Activated CD8-positive, alpha-beta T cell treated with anti-CD3 and anti-CD28 coated beads, Interleukin-2, amount 10 ng/mL, durations not matched to agents 7 days and 5 days (primary cell): Measurements from ENCODE around the gene CARD9. TPM values are rescaled to one million over a fixed set of nuclear protein-coding genes. Genes with fewer than 3 reads are reported as not detected.
"Not testable (repeated sequence)": the region's sequence is repeated elsewhere in the genome, so short reads cannot be mapped to it uniquely, and the experiment has no call there.

Experiments
- ATAC-seq: fragments of 150-1000 bp; cut with Tn5 transposase; one replicate; pipeline ENCODE4 v1.10.0; 2021; ENCODE audit warnings: moderate library complexity
- CTCF ChIA-PET: fragments of 350-600 bp; sonication (Branson Sonifier 250); formaldehyde crosslinking; loops from one replicate; lab custom pipeline; 2021; ENCODE audit warnings: antibody characterized with exemption; lab: Charles Lee
- POLR2A ChIA-PET: fragments of 350-600 bp; sonication (Branson Sonifier 250); formaldehyde crosslinking; loops from one replicate; lab custom pipeline; 2021; ENCODE audit warnings: antibody characterized with exemption; lab: Charles Lee
- DNase-seq: peaks from one replicate; pipeline ENCODE4 v3.0.0-alpha.2; 2020
- H3K27ac Mint-ChIP-seq: one replicate; pipeline ENCODE4 v1.8.0; 2021; ENCODE audit warnings: mild to moderate bottlenecking, mixed read lengths
- H3K27me3 Mint-ChIP-seq: one replicate; pipeline ENCODE4 v1.8.0; 2021; ENCODE audit warnings: low read depth, mixed read lengths
- H3K36me3 Mint-ChIP-seq: one replicate; pipeline ENCODE4 v1.8.0; 2021; ENCODE audit warnings: low read depth, mixed read lengths
- H3K4me1 Mint-ChIP-seq: one replicate; pipeline ENCODE4 v1.8.0; 2021; ENCODE audit warnings: low read depth, mixed read lengths
- H3K4me3 Mint-ChIP-seq: one replicate; pipeline ENCODE4 v1.8.0; 2021; ENCODE audit warnings: mild to moderate bottlenecking, mixed read lengths
- H3K9me3 Mint-ChIP-seq: one replicate; pipeline ENCODE4 v1.8.0; 2022; ENCODE audit warnings: mixed read lengths; ENCODE audit not compliant: insufficient read depth
- total RNA-seq, 2 experiments: library from RNA; stranded (reverse); gene quantifications; one replicate each; pipeline ENCODE4 v1.2.3, GENCODE V29; 2021

CARD9 gene
- total RNA-seq, 2 experiments from 2014 or later: 1.3 to 1.4 TPM

GRCh38 chr9:136409557-136410455 is 36.3 kb upstream of the CARD9 start:
- peak overlapping the region; percentile 94 for H3K27ac Mint-ChIP-seq
- peaks cover 65% of the 10 kb centered on the region for H3K4me1 Mint-ChIP-seq
- DNase-seq: peak; percentile 50
- H3K4me3 Mint-ChIP-seq: peak overlapping the region; percentile 90
- CTCF ChIA-PET: interaction anchor here (0.6 to 1.8 kb wide), 6 partner anchors 9 to 432 kb away, joined by 3 to 14 read pairs (median 3); partner anchors contain the start of genes AJM1 and DNLZ
- POLR2A ChIA-PET: interaction anchor here (0.6 to 2.9 kb wide), 5 partner anchors 9 to 46 kb away, joined by 3 to 13 read pairs (median 4); partner anchors contain the start of genes DNLZ and SNAPC4
- H3K36me3 Mint-ChIP-seq: peaks cover 56% of the 10 kb centered on the region
- no peaks in the 10 kb centered on the region for H3K27me3 Mint-ChIP-seq
- ATAC-seq: peak; percentile 34
- H3K9me3 Mint-ChIP-seq: no peaks in the 10 kb centered on the region

- DNase-seq: no peak
- no peak for ATAC-seq
- CTCF ChIA-PET: interaction anchor here (1.2 kb wide), 1 partner anchor 45 kb away, joined by 3 read pairs; the partner anchor contains the start of gene DNLZ
- Mint-ChIP-seq H3K27ac (no peak overlapping the region), H3K27me3 (no peaks in the 10 kb centered on the region), H3K9me3 (no peaks in the 10 kb centered on the region), H3K4me1 (peaks cover 75% of the 10 kb centered on the region), H3K36me3 (peaks cover 57% of the 10 kb centered on the region), H3K4me3 (no peak overlapping the region)
- POLR2A ChIA-PET: no interaction called here
These were observed 34.4 kb upstream of the CARD9 start for GRCh38 chr9:136407911-136408310.

- DNase-seq, H3K27me3 Mint-ChIP-seq, H3K27ac Mint-ChIP-seq, CTCF ChIA-PET, H3K4me3 Mint-ChIP-seq, H3K9me3 Mint-ChIP-seq, POLR2A ChIA-PET, ATAC-seq: not testable (repeated sequence)
- peaks cover 78% of the 10 kb centered on the region for H3K4me1 Mint-ChIP-seq
- H3K36me3 Mint-ChIP-seq: peaks cover 58% of the 10 kb centered on the region
These were observed 33.6 kb upstream of the CARD9 start for GRCh38 chr9:136407061-136407460.

GRCh38 chr9:136405904-136406303 is 32.4 kb upstream of the CARD9 start:
- H3K27ac Mint-ChIP-seq, H3K4me3 Mint-ChIP-seq, POLR2A ChIA-PET, H3K27me3 Mint-ChIP-seq, H3K9me3 Mint-ChIP-seq, CTCF ChIA-PET, DNase-seq, ATAC-seq: not testable (repeated sequence)
- Mint-ChIP-seq H3K36me3 (peaks cover 60% of the 10 kb centered on the region), H3K4me1 (peaks cover 75% of the 10 kb centered on the region)

- DNase-seq: no peak
- Mint-ChIP-seq H3K27me3 (no peaks in the 10 kb centered on the region), H3K36me3 (peaks cover 60% of the 10 kb centered on the region), H3K4me3 (no peak overlapping the region), H3K27ac (no peak overlapping the region), H3K4me1 (peaks cover 78% of the 10 kb centered on the region), H3K9me3 (no peaks in the 10 kb centered on the region)
- ATAC-seq: no peak
- ChIA-PET CTCF (no interaction called here), POLR2A (no interaction called here)
These were observed 32.0 kb upstream of the CARD9 start for GRCh38 chr9:136405481-136405880.

DNA sequence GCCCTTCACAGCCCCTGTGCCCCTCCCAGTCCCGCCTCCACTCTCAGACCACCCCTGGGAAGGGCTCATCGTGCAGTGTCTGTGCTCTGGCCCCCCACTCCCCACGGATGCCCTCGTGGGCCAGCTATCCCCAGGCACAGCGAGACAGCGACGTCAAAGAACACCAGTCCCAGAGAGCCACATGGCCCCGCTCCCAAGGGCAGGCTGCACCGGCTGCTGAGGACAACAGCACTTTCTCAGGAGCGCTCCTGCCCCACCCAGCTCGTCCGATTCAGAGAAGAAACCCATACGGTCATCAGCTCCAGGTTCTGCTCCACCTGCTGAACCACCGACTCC is 31.3 kb upstream of the CARD9 start:
- no peak for ATAC-seq
- POLR2A ChIA-PET: interaction anchor here (1.6 to 1.9 kb wide), 2 partner anchors 12 to 41 kb away, joined by 3 to 8 read pairs; partner anchors contain the start of gene DNLZ
- H3K27me3 Mint-ChIP-seq: no peaks in the 10 kb centered on the region
- peaks cover 57% of the 10 kb centered on the region for H3K36me3 Mint-ChIP-seq
- CTCF ChIA-PET: interaction anchor here (1.1 to 2.0 kb wide), 2 partner anchors 15 to 41 kb away, joined by 3 to 8 read pairs; partner anchors contain the start of gene DNLZ
- H3K4me3 Mint-ChIP-seq: peak overlapping the region; percentile 65
- H3K4me1 Mint-ChIP-seq: peaks cover 78% of the 10 kb centered on the region
- peak overlapping the region; percentile 85 for H3K27ac Mint-ChIP-seq
- no peak for DNase-seq
- no peaks in the 10 kb centered on the region for H3K9me3 Mint-ChIP-seq

DNA sequence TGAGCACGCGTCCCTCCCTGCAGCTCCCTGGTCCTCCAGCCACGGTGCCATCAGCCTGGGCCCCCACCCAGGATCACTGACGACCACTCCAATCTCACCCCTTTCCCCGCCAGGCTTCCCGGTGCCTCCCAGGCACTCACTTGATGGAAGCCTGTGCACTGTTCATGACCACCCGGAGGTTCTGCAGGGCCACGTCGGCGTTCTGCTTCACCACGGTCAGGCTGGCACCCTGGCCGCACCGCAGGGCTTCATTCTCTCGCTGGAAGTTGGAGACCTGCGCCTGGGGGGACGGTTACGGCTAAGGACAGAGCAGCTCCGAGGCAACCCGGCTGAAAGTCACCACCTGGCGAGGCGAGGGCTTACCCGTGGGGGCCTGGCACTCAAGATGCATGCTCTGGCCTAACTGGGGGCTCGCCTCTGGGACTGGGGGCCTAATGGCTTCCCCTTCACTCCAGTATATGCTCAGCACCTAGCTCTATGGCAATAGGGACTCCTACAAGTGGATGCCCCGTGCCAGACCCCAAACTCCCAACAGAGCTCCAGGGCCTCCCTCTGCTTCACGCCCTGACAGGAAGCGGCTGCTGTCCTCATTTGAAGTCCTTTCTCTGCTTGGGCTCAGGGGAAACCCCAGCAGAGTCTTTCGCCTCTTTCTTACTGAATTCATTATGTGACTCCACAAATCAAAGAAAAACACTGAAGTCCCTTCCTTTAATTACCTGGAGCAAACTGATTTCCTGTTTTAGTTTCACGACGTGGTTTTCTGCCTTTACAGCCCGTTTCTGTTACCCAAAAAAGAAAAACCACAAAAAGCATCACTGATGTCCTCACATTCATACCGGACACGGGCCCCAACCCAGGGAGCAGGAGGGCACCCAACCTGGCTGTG is 30.7 kb upstream of the CARD9 start:
- POLR2A ChIA-PET: interaction anchor here (0.7 to 1.9 kb wide), 6 partner anchors 12 to 435 kb away, joined by 3 to 8 read pairs (median 4); partner anchors contain the start of gene DNLZ
- CTCF ChIA-PET: interaction anchor here (0.9 to 2.0 kb wide), 5 partner anchors 13 to 91 kb away, joined by 3 to 8 read pairs (median 3); partner anchors contain the start of gene DNLZ
- DNase-seq: peak; percentile 67
- H3K27ac Mint-ChIP-seq: peak overlapping the region; percentile 85
- peak overlapping the region; percentile 65 for H3K4me3 Mint-ChIP-seq
- H3K4me1 Mint-ChIP-seq: peaks cover 75% of the 10 kb centered on the region
- H3K36me3 Mint-ChIP-seq: peaks cover 57% of the 10 kb centered on the region
- H3K9me3 Mint-ChIP-seq: no peaks in the 10 kb centered on the region
- ATAC-seq: peak; percentile 7
- H3K27me3 Mint-ChIP-seq: no peaks in the 10 kb centered on the region

GRCh38 chr9:136403538-136403914 is 30.1 kb upstream of the CARD9 start:
- Mint-ChIP-seq H3K9me3 (no peaks in the 10 kb centered on the region), H3K36me3 (peaks cover 52% of the 10 kb centered on the region), H3K27ac (peak overlapping the region; percentile 85), H3K4me1 (peaks cover 75% of the 10 kb centered on the region), H3K4me3 (peak overlapping the region; percentile 65), H3K27me3 (no peaks in the 10 kb centered on the region)
- ChIA-PET CTCF (interaction anchor here (0.6 to 2.0 kb wide), 6 partner anchors 13 to 489 kb away, joined by 3 to 8 read pairs (median 3); partner anchors contain the start of gene DNLZ), POLR2A (interaction anchor here (0.9 to 1.9 kb wide), 5 partner anchors 11 to 40 kb away, joined by 3 to 8 read pairs (median 3); partner anchors contain the start of gene DNLZ)
- DNase-seq (peak; percentile 89), ATAC-seq (peak; percentile 78)

GRCh38 chr9:136402067-136402466 is 28.6 kb upstream of the CARD9 start:
- Mint-ChIP-seq H3K4me3 (no peak overlapping the region), H3K27me3 (no peaks in the 10 kb centered on the region), H3K36me3 (peaks cover 45% of the 10 kb centered on the region), H3K27ac (peak overlapping the region; percentile 71), H3K4me1 (peaks cover 70% of the 10 kb centered on the region), H3K9me3 (no peaks in the 10 kb centered on the region)
- POLR2A ChIA-PET: interaction anchor here (0.9 to 2.5 kb wide), 2 partner anchors 8 to 17 kb away, joined by 5 to 13 read pairs; partner anchors contain the start of genes ENTR1 and PMPCA
- CTCF ChIA-PET: interaction anchor here (1.1 to 1.6 kb wide), 3 partner anchors 17 to 135 kb away, joined by 3 to 8 read pairs (median 6); no protein-coding TSS in a partner anchor
- ATAC-seq (no peak), DNase-seq (no peak)

GRCh38 chr9:136401173-136401922 is 27.9 kb upstream of the CARD9 start:
- H3K27ac Mint-ChIP-seq: peak overlapping the region; percentile 61
- ChIA-PET CTCF (interaction anchor here (0.8 to 1.7 kb wide), 14 partner anchors 8 to 389 kb away, joined by 3 to 14 read pairs (median 4); partner anchors contain the start of gene DNLZ), POLR2A (interaction anchor here (0.9 to 2.5 kb wide), 4 partner anchors 9 to 40 kb away, joined by 3 to 13 read pairs (median 4); partner anchors contain the start of genes DNLZ, ENTR1 and PMPCA)
- H3K36me3 Mint-ChIP-seq: peaks cover 45% of the 10 kb centered on the region
- ATAC-seq (no peak), DNase-seq (no peak)
- peaks cover 65% of the 10 kb centered on the region for H3K4me1 Mint-ChIP-seq
- H3K4me3 Mint-ChIP-seq: no peak overlapping the region
- no peaks in the 10 kb centered on the region for H3K27me3 Mint-ChIP-seq
- H3K9me3 Mint-ChIP-seq: no peaks in the 10 kb centered on the region
